A673 (cell line): ENCODE measurements around the gene NHS. TPM values are rescaled to one million over a fixed set of nuclear protein-coding genes. Genes with fewer than 3 reads are reported as not detected.

Source experiments
- BruUV-seq: library from RNA; stranded (reverse); fragments of 400-500 nt; replicated peaks from 2 replicates; lab custom pipeline; 2021; lab: Mats Ljungman, UMichigan
- CTCF ChIA-PET: fragments of 300-600 bp; sonication (Branson Sonifier 250); formaldehyde crosslinking; loops from one replicate; lab custom pipeline; 2022; ENCODE audit warnings: antibody characterized with exemption; lab: Charles Lee
- POLR2A ChIA-PET: fragments of 300-600 bp; sonication (Branson Sonifier 250); formaldehyde crosslinking; loops from one replicate; lab custom pipeline; 2022; ENCODE audit warnings: antibody characterized with exemption; ENCODE audit not compliant: low non-redundant PET; lab: Charles Lee
- DNase-seq: peaks from one replicate; pipeline ENCODE4 v3.0.0-alpha.2; 2015; ENCODE audit warnings: low spot score
- H3K27ac ChIP-seq: fragments of 200-600 bp; sonication (generic); 2 replicates; pipeline ENCODE4 v1.5.1; 2016; ENCODE audit warnings: mixed run types, low read depth, mild to moderate bottlenecking, mixed read lengths, antibody characterized with exemption, low read length; ENCODE audit not compliant: poor library complexity, severe bottlenecking
- H3K27me3 ChIP-seq: fragments of 200-600 bp; sonication (generic); replicated peaks from 2 replicates; pipeline ENCODE4 v1.6.1; 2017; ENCODE audit warnings: mixed run types, low read depth, mild to moderate bottlenecking, mixed read lengths, antibody characterized with exemption, low read length; ENCODE audit not compliant: insufficient read depth, poor library complexity
- H3K36me3 ChIP-seq: fragments of 200-600 bp; sonication (generic); 2 replicates; pipeline ENCODE4 v1.6.1; 2016; ENCODE audit warnings: mixed run types, mild to moderate bottlenecking, mixed read lengths, antibody characterized with exemption, low read length; ENCODE audit not compliant: insufficient read depth, poor library complexity, severe bottlenecking
- H3K4me1 ChIP-seq: fragments of 200-600 bp; sonication (generic); 2 replicates; pipeline ENCODE4 v1.6.1; 2017; ENCODE audit warnings: mixed run types, mild to moderate bottlenecking, mixed read lengths, antibody characterized with exemption, low read length; ENCODE audit not compliant: insufficient read depth, poor library complexity, severe bottlenecking
- H3K4me3 ChIP-seq: fragments of 200-600 bp; sonication (generic); 2 replicates; pipeline ENCODE4 v1.5.1; 2016; ENCODE audit warnings: low read depth, mixed run types, mild to moderate bottlenecking, mixed read lengths, low read length; ENCODE audit not compliant: poor library complexity, severe bottlenecking
- H3K9me3 ChIP-seq: fragments of 200-600 bp; sonication (generic); 2 replicates; pipeline ENCODE4 v1.6.1; 2016; ENCODE audit warnings: mixed run types, low read depth, mild to moderate bottlenecking, mixed read lengths, antibody characterized with exemption, low read length; ENCODE audit not compliant: poor library complexity, severe bottlenecking
- CTCF ChIP-seq: fragments of 300-800, 200-600 bp; sonication (generic); conservative IDR thresholded peaks from 2 replicates; pipeline ENCODE4 v1.5.1; 2017; ENCODE audit warnings: low read depth, mild to moderate bottlenecking, antibody characterized with exemption, low read length, moderate library complexity, mixed read lengths
- EZH2 ChIP-seq: fragments of 200-600 bp; sonication (generic); IDR thresholded peaks from 2 replicates; pipeline ENCODE4 v1.6.1; 2017; ENCODE audit warnings: borderline replicate concordance, low read depth, mild to moderate bottlenecking, mixed read lengths, antibody characterized with exemption, low read length; ENCODE audit not compliant: poor library complexity, severe bottlenecking
- intact Hi-C: fragments of 100-400 bp; cut with micrococcal nuclease; formaldehyde crosslinking; loops from one replicate; pipeline ENCODE4 v1.10.0; 2022; ENCODE audit not compliant: unreplicated experiment
- total RNA-seq: library from RNA; stranded (reverse); gene quantifications from 2 replicates; pipeline ENCODE4 v1.2.3, GENCODE V29; 2021

NHS gene
- total RNA-seq, 1 experiment from 2014 or later = 0.37 TPM

DNA sequence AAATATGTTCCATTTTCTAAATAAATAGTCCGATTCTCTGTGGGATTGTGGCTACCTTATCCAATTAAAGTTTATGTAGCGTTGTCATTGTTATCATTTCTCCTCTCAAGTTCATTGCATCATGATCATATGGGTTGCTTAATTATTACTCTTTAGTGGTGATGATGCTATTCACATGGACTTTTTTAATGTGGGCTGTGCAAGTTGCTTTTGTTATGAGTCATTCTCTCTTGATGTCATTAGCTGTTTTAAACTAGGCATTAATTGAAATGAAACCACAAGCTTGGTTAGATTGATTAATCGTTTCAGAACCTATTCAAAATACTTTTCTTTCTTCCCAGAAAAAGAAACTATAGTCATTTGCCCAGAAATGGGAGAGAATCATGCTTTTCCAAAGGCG lies 38.2 kb downstream of the NHS start:
- CTCF ChIA-PET = no interaction called here
- BruUV-seq = no TSS peak
- H3K4me1 ChIP-seq = no peaks in the 10 kb centered on the region

GRCh38 chrX:17414027-17414658 lies 39.1 kb downstream of the NHS start:
- no peak overlapping the region for H3K4me3 ChIP-seq
- ChIA-PET POLR2A (no interaction called here), CTCF (no interaction called here)
- H3K27me3 ChIP-seq = peaks cover 13% of the 10 kb centered on the region
- H3K9me3 ChIP-seq = no peaks in the 10 kb centered on the region
- no peak overlapping the region for H3K27ac ChIP-seq
- no TSS peak for BruUV-seq
- H3K4me1 ChIP-seq = no peaks in the 10 kb centered on the region
- no peak for DNase-seq
- no peaks in the 10 kb centered on the region for H3K36me3 ChIP-seq
- intact Hi-C loops = no loop called here
- TF ChIP-seq CTCF (no peak), EZH2 (no peak)

More for the DNA sequence above, 38.2 kb downstream of the NHS start:
- Histone ChIP-seq H3K27me3 (peaks cover 4% of the 10 kb centered on the region), H3K36me3 (no peaks in the 10 kb centered on the region), H3K9me3 (no peaks in the 10 kb centered on the region), H3K27ac (no peak overlapping the region), H3K4me3 (no peak overlapping the region)
- POLR2A ChIA-PET = no interaction called here
- DNase-seq = no peak
- TF ChIP-seq CTCF (no peak), EZH2 (no peak)
- intact Hi-C loops = no loop called here

- intact Hi-C loops = no loop called here
- no peaks in the 10 kb centered on the region for H3K9me3 ChIP-seq
- H3K27ac ChIP-seq = no peak overlapping the region
- BruUV-seq = no TSS peak
- H3K36me3 ChIP-seq = no peaks in the 10 kb centered on the region
- peaks cover 20% of the 10 kb centered on the region for H3K27me3 ChIP-seq
- no peak overlapping the region for H3K4me3 ChIP-seq
- ChIA-PET CTCF (no interaction called here), POLR2A (no interaction called here)
- DNase-seq = no peak
- TF ChIP-seq CTCF (no peak), EZH2 (no peak)
- no peaks in the 10 kb centered on the region for H3K4me1 ChIP-seq
Measured at GRCh38 chrX:17414839-17415238, 39.8 kb downstream of the NHS start.
